Activated T-cell treated with anti-CD3 and anti-CD28 coated beads for 48 hours (primary cell): ENCODE data around the gene AIMP2.
"Not testable (repeated sequence)": the region's sequence is repeated elsewhere in the genome, so short reads cannot be mapped to it uniquely, and the experiment has no call there.

Source experiments
- DNase-seq: peaks from one replicate; pipeline ENCODE4 v3.0.0-alpha.2; 2020; ENCODE audit warnings: low read depth

AIMP2 gene

GRCh38 chr7:6026011-6026819 is 17.1 kb downstream of the AIMP2 start:
- DNase-seq: peak; percentile 52

DNA sequence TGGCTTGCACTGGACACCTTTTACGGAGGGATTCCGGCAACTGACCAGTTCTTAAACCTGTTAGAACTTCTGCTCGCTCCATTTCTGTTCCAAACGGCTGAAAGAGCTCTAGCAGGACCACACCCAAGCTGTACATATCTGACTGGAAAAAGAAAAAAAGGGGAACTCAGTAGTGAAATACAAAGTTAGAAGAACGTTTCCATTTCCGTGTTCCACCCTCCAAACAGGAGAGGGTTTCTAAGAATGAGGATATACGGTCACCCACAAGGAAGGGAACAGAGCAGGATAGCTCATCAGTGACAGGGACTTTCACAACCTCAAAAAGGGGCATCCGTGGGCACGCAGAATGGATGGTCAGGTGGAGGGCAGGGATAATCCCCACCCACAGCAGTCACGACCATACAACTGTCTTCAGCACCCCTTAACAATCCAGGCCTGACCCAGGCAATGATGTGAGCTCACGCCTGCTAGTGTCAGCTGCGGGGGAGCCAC is 17.8 kb downstream of the AIMP2 start:
- DNase-seq: no peak

DNA sequence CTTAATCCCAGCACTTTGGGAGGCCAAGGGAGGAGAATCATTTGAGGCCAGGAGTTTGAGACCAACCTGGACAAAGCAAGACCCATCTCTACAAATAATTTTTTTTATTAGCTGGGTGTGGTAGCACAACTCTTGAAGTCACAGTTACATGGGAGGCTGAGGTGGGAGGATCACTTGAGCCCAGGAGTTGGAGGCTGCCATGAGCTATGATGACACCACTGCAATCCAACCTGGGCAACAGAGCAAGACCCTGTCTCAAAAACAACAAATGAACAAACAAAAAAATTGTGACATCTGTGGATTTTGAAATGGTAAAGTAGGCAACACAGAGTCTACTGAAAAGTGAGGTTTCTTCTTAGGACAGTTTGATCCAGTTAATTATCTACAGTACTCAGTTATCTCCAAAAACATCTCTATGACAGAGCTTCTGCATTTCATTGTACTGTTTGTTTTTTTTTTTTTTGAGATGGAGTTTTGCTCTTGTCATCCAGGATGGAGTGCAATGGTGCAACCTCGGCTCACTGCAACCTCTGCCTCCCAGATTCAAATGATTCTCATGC is 18.8 kb downstream of the AIMP2 start:
- DNase-seq: no peak

GRCh38 chr7:6028563-6028962 is 19.5 kb downstream of the AIMP2 start:
- DNase-seq: no peak

- DNase-seq: no peak
These were observed 21.9 kb downstream of the AIMP2 start, which contains the start of gene ANKRD61 for GRCh38 chr7:6030988-6031387. TSS of gene ANKRD61 (plus strand) at chr7:6031376. CDS start at chr7:6031376, 0 bp downstream.

DNA sequence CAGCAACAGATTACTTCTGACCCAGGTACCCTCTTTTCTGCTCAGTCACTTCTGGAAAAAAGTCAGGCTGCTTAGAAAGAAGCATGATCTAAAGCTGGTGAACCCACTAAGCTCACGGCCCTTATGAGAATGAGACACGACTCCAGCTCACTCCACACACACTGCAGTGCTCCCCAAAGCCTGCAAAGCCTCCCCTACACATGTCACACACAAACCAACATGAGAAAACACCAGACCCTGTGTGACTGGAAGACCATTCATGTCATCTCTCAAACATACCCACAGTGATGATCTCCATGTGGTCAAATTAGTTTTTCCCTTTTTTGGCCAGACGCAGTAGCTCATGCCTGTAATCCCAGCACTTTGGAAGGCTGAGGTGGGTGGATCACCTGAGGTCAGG is 22.5 kb downstream of the AIMP2 start:
- DNase-seq: no peak

DNA sequence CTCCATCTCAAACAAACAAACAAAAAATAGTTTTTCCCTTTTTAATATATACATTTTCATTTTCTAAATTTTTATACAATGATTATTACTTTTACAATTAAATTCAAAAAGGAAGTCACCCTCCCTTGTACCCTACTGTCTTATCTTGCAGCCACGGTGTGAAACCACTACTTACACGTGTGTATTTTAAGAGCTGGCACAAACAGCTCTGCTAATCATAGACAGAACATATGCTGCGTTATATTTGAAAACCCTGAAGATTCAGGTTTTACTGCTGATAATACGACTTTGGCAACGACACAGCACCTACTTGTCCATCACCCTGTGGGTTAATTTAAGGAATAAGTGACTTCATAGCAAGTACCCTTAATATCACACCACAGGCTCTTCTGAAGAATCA is 23.1 kb downstream of the AIMP2 start:
- DNase-seq: no peak

DNA sequence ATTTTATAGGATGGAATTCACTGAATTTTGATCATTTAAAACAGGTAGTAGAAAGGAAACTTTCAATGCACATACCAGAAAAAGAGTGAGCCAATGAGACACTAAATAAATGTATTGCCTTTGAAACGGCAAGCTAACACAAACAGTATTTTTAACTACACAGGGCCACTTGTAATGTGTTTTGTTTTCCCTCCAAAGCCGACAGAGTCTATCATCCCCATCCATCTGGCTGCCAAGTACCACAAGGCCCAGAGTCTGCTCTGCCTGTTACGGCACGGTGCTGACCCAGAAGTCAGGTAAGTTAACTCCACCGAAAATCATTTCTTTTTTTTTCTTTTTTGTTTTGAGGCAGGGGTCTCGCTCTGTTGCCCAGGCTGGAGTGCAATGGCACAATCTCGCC is 23.6 kb downstream of the AIMP2 start:
- DNase-seq: no peak

DNA sequence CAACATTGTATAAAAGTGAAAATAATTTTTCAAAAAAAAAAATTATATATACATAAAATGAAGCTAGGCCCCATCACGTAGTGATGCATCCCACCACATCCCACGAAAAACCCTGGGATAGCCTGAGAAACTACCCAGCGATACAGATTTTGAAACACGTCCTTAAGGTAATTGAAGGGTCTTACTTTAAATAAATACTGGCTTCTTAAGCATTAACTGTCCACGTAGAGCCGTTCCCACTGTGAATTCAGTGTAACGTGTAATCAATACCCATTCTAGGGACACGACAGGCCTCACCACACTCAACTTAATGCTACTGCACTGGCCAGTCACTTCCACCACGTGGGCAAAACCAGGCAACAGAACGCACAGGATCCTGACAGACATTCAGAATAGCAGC is 26.1 kb downstream of the AIMP2 start:
- DNase-seq: no peak

GRCh38 chr7:6035686-6036085 is 26.6 kb downstream of the AIMP2 start:
- no peak for DNase-seq

DNA sequence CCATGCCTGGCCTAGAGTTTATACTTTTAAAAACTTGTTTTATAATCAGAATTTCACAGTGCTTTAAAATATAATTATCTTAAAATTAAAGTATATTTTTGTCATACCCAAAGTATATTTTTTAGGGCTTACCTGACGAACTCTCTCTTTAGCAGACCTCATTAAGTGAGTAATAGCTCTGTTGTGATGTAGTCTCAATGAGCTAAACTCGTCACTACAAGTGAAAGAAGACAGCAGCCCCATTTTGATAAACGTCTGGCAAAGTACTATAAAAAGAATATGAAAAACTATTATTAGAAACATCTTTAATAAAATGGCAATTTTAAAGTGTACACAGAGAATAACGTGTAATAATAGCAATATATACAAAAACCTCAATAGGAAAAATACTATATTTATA is 40.7 kb downstream of the AIMP2 start:
- no peak for DNase-seq

DNA sequence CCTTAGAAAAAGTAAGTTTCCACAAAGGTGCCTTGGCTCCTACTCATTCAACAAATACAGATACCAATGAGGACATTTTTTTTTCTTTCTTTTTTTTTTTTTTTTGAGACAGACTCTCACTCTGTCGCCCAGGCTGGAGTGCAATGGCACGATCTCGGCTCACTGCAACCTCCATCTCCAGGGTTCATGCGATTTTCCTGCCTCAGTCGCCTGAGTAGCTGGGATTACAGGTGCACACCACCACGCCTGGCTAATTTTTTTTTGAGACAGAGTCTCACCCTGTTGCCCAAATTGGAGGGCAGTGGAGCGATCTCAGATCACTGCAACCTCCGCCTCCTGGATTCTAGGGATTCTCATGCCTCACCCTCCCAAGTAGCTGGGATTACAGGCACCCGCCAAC is 42.1 kb downstream of the AIMP2 start:
- not testable (repeated sequence) for DNase-seq

DNA sequence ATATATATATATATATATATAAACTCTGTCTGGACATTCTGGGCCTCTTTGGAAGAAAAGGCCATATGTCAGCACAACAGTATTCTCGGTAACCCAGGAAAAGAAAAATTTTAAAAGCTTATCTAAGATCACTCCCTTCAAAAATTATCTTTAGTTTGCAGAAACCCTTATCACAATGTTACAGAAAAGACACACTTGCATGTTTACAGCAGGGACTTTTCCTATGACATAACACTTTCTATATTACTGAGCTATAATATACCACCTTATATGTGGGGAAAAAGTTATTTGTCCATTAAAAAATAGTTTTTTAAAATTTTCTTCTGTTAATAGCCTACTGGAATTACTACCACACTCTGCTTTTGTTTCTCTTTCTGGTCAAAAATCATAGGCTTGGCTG is 47.5 kb downstream of the AIMP2 start:
- DNase-seq: no peak

- DNase-seq: no peak
These were observed 48.5 kb downstream of the AIMP2 start for GRCh38 chr7:6057316-6058129.

DNA sequence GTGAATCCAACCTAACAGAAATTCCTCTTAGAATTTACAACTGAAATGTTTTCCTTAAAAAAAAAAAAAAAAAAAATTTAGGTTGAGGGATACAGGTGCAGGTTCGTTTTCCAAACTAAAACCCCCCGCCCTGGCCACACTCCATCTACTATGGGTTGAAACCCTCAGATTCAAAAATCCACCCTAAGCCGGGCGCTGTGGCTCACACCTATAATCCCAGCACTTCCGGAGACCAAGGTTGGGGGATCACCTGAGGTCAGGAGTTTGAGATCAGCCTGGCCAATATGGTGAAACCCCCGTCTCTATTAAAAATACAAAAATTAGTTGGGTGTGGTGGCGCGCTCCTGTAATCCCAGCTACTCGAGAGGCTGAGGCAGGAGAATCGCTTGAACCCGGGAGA is 50.9 kb downstream of the AIMP2 start:
- not testable (repeated sequence) for DNase-seq

GRCh38 chr7:6071406-6071805 is 62.3 kb downstream of the AIMP2 start:
- no peak for DNase-seq
